ENCODE data around the gene STKLD1.

STKLD1 gene

GRCh38 chr9:133420392-133420827 is 44.2 kb downstream of the STKLD1 start:
- DNase-seq, result no peak

- no peak for DNase-seq
Measured at GRCh38 chr9:133421615-133422542, 45.7 kb downstream of the STKLD1 start, which contains the start of gene ADAMTS13. Gene ADAMTS13 (plus strand): TSS chr9:133422367. CDS start chr9:133422444, 77 bp downstream.

DNA sequence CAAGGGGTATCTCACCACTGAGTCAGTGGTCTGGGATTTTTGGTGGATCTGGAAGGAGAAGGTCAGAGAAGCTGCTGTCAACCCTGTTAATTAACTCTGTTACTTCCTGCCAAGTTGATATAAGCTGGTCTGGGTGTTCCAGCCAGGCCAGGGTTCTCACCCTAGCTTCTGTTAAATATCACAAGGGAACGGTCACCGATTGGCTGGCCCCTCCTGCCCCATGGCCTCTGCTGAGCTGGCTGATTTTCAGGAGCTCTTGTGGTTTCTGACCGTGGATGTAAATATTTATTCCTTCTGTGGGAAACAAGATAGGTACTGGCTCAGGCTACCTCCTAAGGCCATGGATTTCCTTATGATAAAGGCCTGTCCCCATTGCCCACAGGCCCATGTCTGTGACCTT is 47.0 kb downstream of the STKLD1 start:
- no peak for DNase-seq

GRCh38 chr9:133424187-133424586 is 48.0 kb downstream of the STKLD1 start:
- DNase-seq, result no peak

- DNase-seq, result no peak
Measured at GRCh38 chr9:133425049-133425632, 49.0 kb downstream of the STKLD1 start.

GRCh38 chr9:133426011-133426410 is 49.8 kb downstream of the STKLD1 start:
- no peak for DNase-seq

- DNase-seq, result no peak
Measured at GRCh38 chr9:133427658-133428348, 51.6 kb downstream of the STKLD1 start.

- peak; percentile 32 for DNase-seq
Measured at GRCh38 chr9:133428617-133429101, 52.5 kb downstream of the STKLD1 start.

DNA sequence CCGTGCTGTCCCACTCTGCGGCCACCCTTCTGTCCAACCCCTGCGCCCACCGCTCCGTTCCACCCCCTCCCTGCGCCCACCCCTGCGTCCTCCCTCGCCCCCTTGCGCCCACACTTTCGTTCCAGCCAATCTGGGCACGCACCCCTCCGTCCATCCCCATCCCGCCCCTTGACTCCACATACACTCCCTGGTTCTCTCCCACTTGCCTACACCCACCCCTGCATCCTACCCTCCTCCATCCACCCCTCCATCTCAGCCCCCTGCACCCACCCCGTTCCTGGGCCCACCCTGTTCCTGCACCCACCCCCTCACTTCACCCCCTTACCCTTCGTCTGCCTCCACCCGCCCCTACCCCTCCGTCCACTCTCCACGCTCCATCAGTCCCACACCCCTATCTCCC is 53.0 kb downstream of the STKLD1 start:
- no peak for DNase-seq

DNA sequence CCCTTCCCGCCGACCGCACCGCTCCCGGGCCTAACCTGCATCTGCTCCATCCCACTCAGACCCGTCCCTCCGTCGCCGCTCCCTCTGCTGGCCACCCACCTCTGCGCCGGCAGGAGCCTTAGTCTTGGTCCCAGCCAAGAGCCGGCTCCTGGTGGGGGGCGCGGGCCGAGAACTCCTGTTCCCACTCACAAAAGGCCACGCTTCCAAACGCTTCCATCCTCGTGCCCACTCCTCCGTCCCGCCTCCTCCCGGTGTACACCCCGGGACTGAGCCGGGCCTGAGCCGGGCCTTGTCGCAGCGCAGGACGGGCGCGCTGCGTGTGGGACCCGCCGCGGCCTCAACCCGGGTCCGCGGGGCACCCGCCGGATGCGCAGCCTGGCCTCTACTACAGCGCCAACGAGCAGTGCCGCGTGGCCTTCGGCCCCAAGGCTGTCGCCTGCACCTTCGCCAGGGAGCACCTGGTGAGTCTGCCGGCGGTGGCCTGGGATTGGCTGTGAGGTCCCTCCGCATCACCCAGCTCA is 53.5 kb downstream of the STKLD1 start:
- no peak for DNase-seq

DNA sequence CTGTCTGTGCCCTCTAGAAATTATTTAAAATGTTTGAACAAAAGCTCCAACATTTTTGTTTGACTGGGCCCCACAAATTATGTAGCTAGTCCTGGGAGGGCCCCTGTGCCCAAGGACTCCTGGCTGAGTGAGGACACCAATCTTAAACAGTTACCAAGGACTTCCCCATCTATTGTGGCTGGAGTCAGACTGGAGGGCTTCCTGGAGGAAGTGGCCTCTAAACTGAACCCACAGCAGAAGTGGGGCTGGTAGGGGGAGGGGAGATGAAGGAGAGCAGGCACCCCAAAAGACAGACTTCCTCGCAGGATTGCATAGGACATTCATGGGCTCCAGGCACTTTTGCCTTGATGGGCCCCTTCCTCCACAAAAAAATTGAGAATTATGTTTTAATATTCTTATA is 54.1 kb downstream of the STKLD1 start:
- no peak for DNase-seq

- DNase-seq, result no peak
Measured at GRCh38 chr9:133433351-133433843, 57.2 kb downstream of the STKLD1 start.

GRCh38 chr9:133436681-133437080 is 60.5 kb downstream of the STKLD1 start:
- no peak for DNase-seq

GRCh38 chr9:133437753-133438531 is 61.8 kb downstream of the STKLD1 start:
- no peak for DNase-seq

- no peak for DNase-seq
Measured at GRCh38 chr9:133439337-133439736, 63.2 kb downstream of the STKLD1 start.

DNA sequence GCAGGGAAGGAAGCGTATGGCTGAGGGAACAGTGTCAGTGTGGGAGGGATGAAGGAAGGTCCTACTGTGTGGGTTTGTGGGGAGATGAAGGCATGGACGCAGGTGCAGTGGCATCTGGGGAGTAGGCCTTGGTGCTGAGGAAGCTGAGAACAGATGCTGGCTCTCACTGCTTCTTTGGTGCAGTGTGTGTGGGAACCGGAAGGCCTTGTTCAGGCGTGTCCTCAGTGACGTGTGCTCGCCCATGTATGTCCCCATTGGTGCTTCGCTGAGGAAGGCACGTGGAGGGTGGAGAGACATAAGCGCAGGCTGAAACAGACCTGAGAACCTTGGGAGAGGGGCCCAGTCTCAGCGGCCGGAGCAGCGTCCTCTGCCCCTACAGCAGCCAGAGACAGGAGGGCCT is 64.7 kb downstream of the STKLD1 start:
- no peak for DNase-seq

- DNase-seq, result no peak
Measured at GRCh38 chr9:133441571-133441970, 65.4 kb downstream of the STKLD1 start.

- no peak for DNase-seq
Measured at GRCh38 chr9:133443248-133443647, 67.1 kb downstream of the STKLD1 start.

GRCh38 chr9:133443982-133444381 is 67.8 kb downstream of the STKLD1 start:
- no peak for DNase-seq

GRCh38 chr9:133445293-133445969 is 69.3 kb downstream of the STKLD1 start:
- no peak for DNase-seq

DNA sequence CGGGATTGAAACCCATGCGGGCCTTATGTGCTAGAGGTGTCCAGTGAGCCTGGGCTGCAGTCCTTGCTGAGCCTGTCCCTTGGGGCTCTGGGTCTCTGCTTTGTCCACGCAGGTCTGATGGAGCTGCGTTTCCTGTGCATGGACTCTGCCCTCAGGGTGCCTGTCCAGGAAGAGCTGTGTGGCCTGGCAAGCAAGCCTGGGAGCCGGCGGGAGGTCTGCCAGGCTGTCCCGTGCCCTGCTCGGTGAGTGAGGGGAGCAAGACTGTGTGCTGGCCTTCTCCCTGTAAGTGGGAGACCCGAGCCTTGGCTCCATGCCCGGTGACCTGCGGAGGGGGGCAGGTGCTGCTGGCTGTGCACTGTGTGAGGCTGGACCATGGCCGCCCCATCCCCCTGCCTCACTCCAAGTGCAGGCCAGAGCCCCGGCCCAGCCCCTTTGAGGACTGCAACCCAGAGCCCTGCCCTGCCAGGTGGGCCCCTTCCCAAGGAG is 72.4 kb downstream of the STKLD1 start:
- DNase-seq, result no peak
